IPS DF 4.7 (cell line): ENCODE measurements around the gene HSPA4.
"Not testable (repeated sequence)": the region's sequence is repeated elsewhere in the genome, so short reads cannot be mapped to it uniquely, and the experiment has no call there.

Experiments
- DNase-seq: peaks from one replicate; pipeline ENCODE4 v3.0.0-alpha.2; 2013; ENCODE audit warnings: low spot score; ENCODE audit errors: extremely low read depth

Gene HSPA4

GRCh38 chr5:133122711-133123110 lies 70.9 kb downstream of the HSPA4 start:
- DNase-seq: no peak

- DNase-seq: no peak
Observed at GRCh38 chr5:133123297-133123696, 71.5 kb downstream of the HSPA4 start.

GRCh38 chr5:133124891-133125290 lies 73.1 kb downstream of the HSPA4 start:
- no peak for DNase-seq

GRCh38 chr5:133128066-133128465 lies 76.3 kb downstream of the HSPA4 start:
- DNase-seq: no peak

GRCh38 chr5:133129289-133129688 lies 77.5 kb downstream of the HSPA4 start:
- DNase-seq: no peak

GRCh38 chr5:133129950-133130349 lies 78.1 kb downstream of the HSPA4 start:
- DNase-seq: no peak

- DNase-seq: no peak
Observed at GRCh38 chr5:133130387-133131118, 78.7 kb downstream of the HSPA4 start.

- DNase-seq: no peak
Observed at GRCh38 chr5:133132717-133133116, 80.9 kb downstream of the HSPA4 start.

GRCh38 chr5:133133241-133133640 lies 81.4 kb downstream of the HSPA4 start:
- not testable (repeated sequence) for DNase-seq

GRCh38 chr5:133136890-133137289 lies 85.1 kb downstream of the HSPA4 start:
- not testable (repeated sequence) for DNase-seq

- no peak for DNase-seq
Observed at GRCh38 chr5:133140311-133140710, 88.5 kb downstream of the HSPA4 start.

GRCh38 chr5:133141746-133142145 lies 89.9 kb downstream of the HSPA4 start:
- DNase-seq: no peak

GRCh38 chr5:133142782-133143181 lies 91.0 kb downstream of the HSPA4 start:
- DNase-seq: no peak

GRCh38 chr5:133144245-133144981 lies 92.6 kb downstream of the HSPA4 start:
- no peak for DNase-seq

GRCh38 chr5:133145436-133146170 lies 93.8 kb downstream of the HSPA4 start:
- DNase-seq: no peak

GRCh38 chr5:133147411-133147810 lies 95.6 kb downstream of the HSPA4 start:
- no peak for DNase-seq

- no peak for DNase-seq
Observed at GRCh38 chr5:133147815-133148567, 96.2 kb downstream of the HSPA4 start.

GRCh38 chr5:133149345-133149744 lies 97.5 kb downstream of the HSPA4 start:
- DNase-seq: no peak

- DNase-seq: no peak
Observed at GRCh38 chr5:133150909-133151544, 99.2 kb downstream of the HSPA4 start.

- DNase-seq: no peak
Observed at GRCh38 chr5:133154274-133155075, 102.7 kb downstream of the HSPA4 start.
